ENCODE measurements around the gene NKG7. TPM values are rescaled to one million over a fixed set of nuclear protein-coding genes. Genes with fewer than 3 reads are reported as not detected.

NKG7 gene
- total RNA-seq, 4 donors from 2014 or later, result not detected

- Histone ChIP-seq H3K27me3 (no peaks in the 10 kb centered on the region), H3K4me3 (no peak overlapping the region), H3K27ac (no peak overlapping the region), H3K9me3 (no peaks in the 10 kb centered on the region), H3K4me1 (peaks cover 25% of the 10 kb centered on the region), H3K36me3 (no peaks in the 10 kb centered on the region)
- DNase-seq (ENCODE audit: low spot score in 2 of 2), result no peak
- TF ChIP-seq POLR2AphosphoS5 (IDR thresholded peaks at IDR 0.05), result no peak
- TF ChIP-seq EP300 (IDR thresholded peaks at IDR 0.05), result no peak
- no peak for TF ChIP-seq CTCF (IDR thresholded peaks at IDR 0.05)
- no peak for TF ChIP-seq POLR2A (IDR thresholded peaks at IDR 0.05)
- WGBS, result 91% methylated on average over 13 of the region's 13 CpGs
These were observed 11.2 kb downstream of the NKG7 start for GRCh38 chr19:51361239-51361638.

GRCh38 chr19:51359294-51359693 lies 13.2 kb downstream of the NKG7 start:
- Histone ChIP-seq H3K9me3 (no peaks in the 10 kb centered on the region), H3K4me3 (no peak overlapping the region), H3K4me1 (peaks cover 14% of the 10 kb centered on the region), H3K27me3 (no peaks in the 10 kb centered on the region), H3K27ac (no peak overlapping the region), H3K36me3 (no peaks in the 10 kb centered on the region)
- TF ChIP-seq POLR2A (IDR thresholded peaks at IDR 0.05) (no peak), EP300 (IDR thresholded peaks at IDR 0.05) (no peak), POLR2AphosphoS5 (IDR thresholded peaks at IDR 0.05) (no peak), CTCF (IDR thresholded peaks at IDR 0.05) (no peak)
- DNase-seq (ENCODE audit: low spot score in 2 of 2), result no peak
- 70% methylated on average over 4 of the region's 4 CpGs for WGBS

DNA sequence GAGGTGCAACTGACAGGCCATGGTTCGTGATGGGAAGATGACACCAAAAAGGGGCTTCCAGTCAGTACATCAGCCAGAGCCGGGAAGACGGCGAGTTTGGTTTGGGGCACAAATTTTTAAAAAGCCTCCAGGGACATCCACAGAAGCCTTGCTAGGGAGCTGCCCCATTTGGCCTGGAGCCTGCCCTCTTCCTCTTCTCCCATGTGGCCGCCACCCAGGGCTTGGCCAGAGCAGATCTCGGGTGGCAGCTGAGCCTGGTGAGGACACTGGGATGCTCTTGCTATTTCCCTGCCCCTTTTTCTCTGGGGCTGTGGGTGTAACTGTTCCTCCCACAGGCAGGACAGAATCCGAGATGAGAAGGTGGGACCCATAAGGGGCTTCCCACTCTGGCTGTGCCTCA lies 14.5 kb downstream of the NKG7 start:
- Histone ChIP-seq H3K4me3 (no peak overlapping the region), H3K27me3 (no peaks in the 10 kb centered on the region), H3K9me3 (no peaks in the 10 kb centered on the region), H3K36me3 (peaks cover 1% of the 10 kb centered on the region), H3K4me1 (peaks cover 9% of the 10 kb centered on the region), H3K27ac (no peak overlapping the region)
- 82% methylated on average over 5 of the region's 7 CpGs for WGBS
- no peak for TF ChIP-seq EP300 (IDR thresholded peaks at IDR 0.05)
- TF ChIP-seq CTCF (IDR thresholded peaks at IDR 0.05), result no peak
- TF ChIP-seq POLR2AphosphoS5 (IDR thresholded peaks at IDR 0.05), result no peak
- no peak for TF ChIP-seq POLR2A (IDR thresholded peaks at IDR 0.05)
- no peak for DNase-seq (ENCODE audit: low spot score in 2 of 2)

DNA sequence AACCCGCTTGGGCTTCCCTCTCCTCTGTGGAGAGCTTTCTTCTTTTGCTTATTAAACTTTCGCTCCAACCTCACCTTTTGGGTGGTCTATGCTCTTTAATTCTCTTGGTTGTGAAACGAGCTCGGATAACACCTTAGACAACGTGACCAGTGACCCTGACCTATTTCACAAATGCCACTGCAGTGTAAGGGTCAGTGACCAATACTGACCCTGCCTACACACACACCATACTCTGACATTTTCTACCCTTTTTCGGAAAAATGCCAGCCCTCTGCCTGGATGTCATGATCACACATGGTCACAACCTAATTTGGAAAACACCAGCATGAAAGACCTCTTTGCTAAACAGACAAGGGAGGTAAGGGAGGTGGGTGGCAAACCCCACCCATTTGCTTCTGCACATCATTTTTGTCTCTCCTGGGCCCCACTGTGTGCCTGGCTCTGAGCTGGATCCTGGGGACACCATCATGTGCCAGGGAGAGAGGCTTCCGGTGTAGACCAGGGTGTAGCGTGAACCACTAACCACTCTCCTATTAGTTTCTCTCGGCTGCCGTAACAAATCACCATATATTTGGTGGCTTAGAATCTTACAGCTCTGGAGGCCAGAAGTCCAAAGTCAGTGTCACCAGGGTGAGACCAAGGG lies 16.2 kb downstream of the NKG7 start:
- WGBS, result 93% methylated on average over 10 of the region's 10 CpGs
- TF ChIP-seq POLR2A (IDR thresholded peaks at IDR 0.05) (no peak), EP300 (IDR thresholded peaks at IDR 0.05) (no peak), POLR2AphosphoS5 (IDR thresholded peaks at IDR 0.05) (no peak), CTCF (IDR thresholded peaks at IDR 0.05) (no peak)
- DNase-seq (ENCODE audit: low spot score in 2 of 2), result no peak
- Histone ChIP-seq H3K9me3 (no peaks in the 10 kb centered on the region), H3K4me3 (no peak overlapping the region), H3K27me3 (no peaks in the 10 kb centered on the region), H3K27ac (no peak overlapping the region), H3K4me1 (peaks cover 7% of the 10 kb centered on the region), H3K36me3 (peaks cover 16% of the 10 kb centered on the region)

GRCh38 chr19:51354742-51355148 lies 17.7 kb downstream of the NKG7 start:
- WGBS, result 59% methylated on average over 8 of the region's 8 CpGs
- H3K4me1 ChIP-seq, result peaks cover 7% of the 10 kb centered on the region

More at GRCh38 chr19:51354742-51355148, 17.7 kb downstream of the NKG7 start:
- H3K4me3 ChIP-seq, result no peak overlapping the region
- H3K27ac ChIP-seq, result no peak overlapping the region
- H3K27me3 ChIP-seq, result no peaks in the 10 kb centered on the region
- peaks cover 31% of the 10 kb centered on the region for H3K36me3 ChIP-seq
- TF ChIP-seq CTCF (IDR thresholded peaks at IDR 0.05) (no peak), POLR2A (IDR thresholded peaks at IDR 0.05) (no peak), POLR2AphosphoS5 (IDR thresholded peaks at IDR 0.05) (no peak), EP300 (IDR thresholded peaks at IDR 0.05) (no peak)
- no peaks in the 10 kb centered on the region for H3K9me3 ChIP-seq
- no peak for DNase-seq (ENCODE audit: low spot score in 2 of 2)

Data from suprapubic skin (tissue), 4 donors.